22Rv1 (cell line): ENCODE data around the gene PLEKHM3.

ENCODE experiments used
- H3K27ac ChIP-seq: fragments of 450-650 bp; 2 replicates; pipeline ENCODE4 v1.5.1; 2017
- ZFX ChIP-seq: fragments of 450-650 bp; IDR thresholded peaks from 2 replicates; pipeline ENCODE4 v1.6.1; 2017; ENCODE audit warnings: antibody characterized with exemption, borderline replicate concordance
- TF ChIP-seq, protein P1 (sequence below): fragments of 450-650 bp; IDR thresholded peaks from 2 replicates; pipeline ENCODE4 v1.5.1; 2017; ENCODE audit warnings: mild to moderate bottlenecking

The PLEKHM3 gene

GRCh38 chr2:207936380-207936779 lies 88.9 kb downstream of the PLEKHM3 start:
- no peak overlapping the region for H3K27ac ChIP-seq
- TF ChIP-seq, protein P1, sequence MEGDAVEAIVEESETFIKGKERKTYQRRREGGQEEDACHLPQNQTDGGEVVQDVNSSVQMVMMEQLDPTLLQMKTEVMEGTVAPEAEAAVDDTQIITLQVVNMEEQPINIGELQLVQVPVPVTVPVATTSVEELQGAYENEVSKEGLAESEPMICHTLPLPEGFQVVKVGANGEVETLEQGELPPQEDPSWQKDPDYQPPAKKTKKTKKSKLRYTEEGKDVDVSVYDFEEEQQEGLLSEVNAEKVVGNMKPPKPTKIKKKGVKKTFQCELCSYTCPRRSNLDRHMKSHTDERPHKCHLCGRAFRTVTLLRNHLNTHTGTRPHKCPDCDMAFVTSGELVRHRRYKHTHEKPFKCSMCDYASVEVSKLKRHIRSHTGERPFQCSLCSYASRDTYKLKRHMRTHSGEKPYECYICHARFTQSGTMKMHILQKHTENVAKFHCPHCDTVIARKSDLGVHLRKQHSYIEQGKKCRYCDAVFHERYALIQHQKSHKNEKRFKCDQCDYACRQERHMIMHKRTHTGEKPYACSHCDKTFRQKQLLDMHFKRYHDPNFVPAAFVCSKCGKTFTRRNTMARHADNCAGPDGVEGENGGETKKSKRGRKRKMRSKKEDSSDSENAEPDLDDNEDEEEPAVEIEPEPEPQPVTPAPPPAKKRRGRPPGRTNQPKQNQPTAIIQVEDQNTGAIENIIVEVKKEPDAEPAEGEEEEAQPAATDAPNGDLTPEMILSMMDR: no peak
- TF ChIP-seq ZFX: no peak

- H3K27ac ChIP-seq: no peak overlapping the region
- TF ChIP-seq, protein P1: no peak
- no peak for TF ChIP-seq ZFX
Measured at GRCh38 chr2:207935991-207936370, 89.3 kb downstream of the PLEKHM3 start.

- TF ChIP-seq ZFX: no peak
- TF ChIP-seq, protein P1: no peak
- H3K27ac ChIP-seq: no peak overlapping the region
Measured at GRCh38 chr2:207935121-207935990, 90.0 kb downstream of the PLEKHM3 start.

DNA sequence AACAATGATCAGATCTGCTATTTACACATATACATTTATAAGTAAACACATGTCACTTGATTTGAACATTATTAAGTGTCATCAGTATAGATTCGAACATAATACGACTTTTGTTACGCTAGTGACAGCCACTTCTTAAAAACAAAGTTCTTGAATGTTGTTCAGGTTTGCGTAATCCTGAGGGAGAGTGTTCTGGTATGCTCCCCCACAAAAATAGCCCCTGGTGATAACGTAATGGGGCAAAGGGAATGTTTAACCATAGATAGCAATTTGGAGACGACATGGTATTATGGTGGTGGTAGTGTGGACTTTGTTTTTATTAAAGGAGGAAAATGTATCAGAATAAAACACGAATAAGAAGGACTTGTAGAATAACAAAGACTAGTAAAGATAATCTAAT lies 90.6 kb downstream of the PLEKHM3 start:
- TF ChIP-seq, protein P1: no peak
- no peak for TF ChIP-seq ZFX

DNA sequence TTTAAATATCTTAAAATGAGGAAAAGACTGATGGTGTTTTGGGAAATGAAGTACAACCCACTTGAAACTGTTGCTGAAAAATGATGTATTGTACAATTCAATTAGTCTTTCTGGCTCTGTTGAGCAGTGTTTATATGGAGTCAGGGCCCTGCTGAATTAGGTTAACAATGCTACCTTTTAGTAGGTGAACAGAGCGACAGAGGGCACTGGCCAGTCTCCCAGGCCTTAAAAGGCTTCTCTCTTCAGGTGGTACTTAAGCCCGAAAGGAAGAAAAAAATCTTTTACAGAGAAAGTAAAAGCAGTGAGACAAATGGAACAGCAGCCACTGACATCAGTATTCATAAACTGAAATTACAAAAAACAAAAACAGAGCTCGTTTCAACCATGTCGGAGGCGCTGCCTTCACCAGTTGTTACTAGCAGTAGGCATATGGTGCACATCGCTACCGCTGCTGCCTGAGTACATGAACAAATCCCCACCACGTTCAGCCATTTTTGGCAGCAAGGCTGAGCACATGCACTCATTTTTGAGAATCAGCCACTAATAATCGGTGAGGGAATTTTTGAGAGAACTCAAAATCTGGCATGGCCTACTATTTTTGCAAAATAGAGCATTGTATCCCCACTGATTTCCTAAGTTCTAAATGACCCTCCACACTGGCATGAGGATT lies 91.8 kb downstream of the PLEKHM3 start:
- no peak overlapping the region for H3K27ac ChIP-seq
- TF ChIP-seq, protein P1: no peak
- no peak for TF ChIP-seq ZFX

More for the DNA sequence above, 90.6 kb downstream of the PLEKHM3 start:
- H3K27ac ChIP-seq: no peak overlapping the region

- TF ChIP-seq, protein P1: no peak
- no peak overlapping the region for H3K27ac ChIP-seq
Measured at GRCh38 chr2:207932106-207932505, 93.2 kb downstream of the PLEKHM3 start.

DNA sequence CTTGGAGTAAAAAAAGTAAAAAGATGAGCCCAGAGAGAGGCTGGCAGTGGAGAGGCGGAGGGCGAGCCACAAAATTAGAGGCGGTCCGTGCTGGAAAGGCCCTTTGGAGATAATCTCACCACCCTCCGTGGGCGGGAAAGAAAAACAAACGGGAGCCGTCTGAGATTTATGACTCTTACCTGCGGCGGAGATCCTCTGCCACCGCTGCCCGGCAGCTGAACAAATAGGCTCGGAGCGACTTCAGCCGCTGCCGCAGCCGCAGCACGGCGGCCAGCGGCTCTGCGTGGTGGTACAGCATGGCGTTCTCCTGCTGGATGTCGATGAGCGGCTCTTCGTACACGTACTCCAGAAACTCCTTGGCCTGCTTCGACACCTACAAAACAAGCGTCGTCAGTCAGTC lies 94.6 kb downstream of the PLEKHM3 start:
- no peak overlapping the region for H3K27ac ChIP-seq
- no peak for TF ChIP-seq ZFX
- TF ChIP-seq, protein P1: no peak
